Breast epithelium (tissue), 4 donors: Measurements from ENCODE around the gene RAPGEF4. TPM values are rescaled to one million over a fixed set of nuclear protein-coding genes. Genes with fewer than 3 reads are reported as not detected.

ENCODE experiments used
- DNase-seq, 2 donors: peaks; one replicate each; pipeline ENCODE4 v3.0.0-alpha.2; 2019; ENCODE audit warnings: low spot score in 2 of 2
- H3K27ac ChIP-seq, 2 donors: fragments of 200-600 bp; sonication (generic) in 1 of 2; one replicate each; pipeline ENCODE4 v1.5.1; 2016 to 2019; ENCODE audit warnings: mild to moderate bottlenecking in 1 of 2
- H3K27me3 ChIP-seq, 2 donors: fragments of 200-600 bp; sonication (generic) in 1 of 2; one replicate each; pipeline versions ENCODE4 v1.5.1 to v1.6.0; 2017 to 2019; ENCODE audit warnings: control low read depth in 1 of 2, mild to moderate bottlenecking in 1 of 2
- H3K36me3 ChIP-seq: fragments of 200-600 bp; one replicate; pipeline ENCODE4 v1.5.1; 2019
- H3K4me1 ChIP-seq, 2 donors: fragments of 200-600 bp; sonication (generic); one replicate each; pipeline ENCODE4 v1.5.1; 2016 to 2019; ENCODE audit warnings: control low read depth in 1 of 2
- H3K4me3 ChIP-seq, 3 donors: fragments of 200-600 bp; sonication (generic); 1 replicate in 2 of 3; 2 replicates in 1 of 3; pipeline ENCODE4 v1.5.1; 2016 to 2019; ENCODE audit warnings: mild to moderate bottlenecking in 3 of 3, moderate library complexity in 2 of 3
- H3K9me3 ChIP-seq, 2 donors: fragments of 200-600 bp; sonication (generic) in 1 of 2; one replicate each; pipeline ENCODE4 v1.5.1; 2016 to 2019; ENCODE audit warnings: control low read depth in 1 of 2
- CTCF ChIP-seq, 3 donors: fragments of 450-650 bp; IDR thresholded peaks; one replicate each; pipeline ENCODE4 v1.5.1; 2016 to 2017; ENCODE audit warnings: antibody characterized with exemption in 3 of 3, mild to moderate bottlenecking in 3 of 3, moderate library complexity in 3 of 3
- POLR2A ChIP-seq: fragments of 450-650 bp; IDR thresholded peaks from one replicate; pipeline ENCODE4 v1.6.1; 2016; ENCODE audit warnings: antibody characterized with exemption, mild to moderate bottlenecking, moderate library complexity
- POLR2AphosphoS5 ChIP-seq, 3 donors: sonication (generic); formaldehyde crosslinking; IDR thresholded peaks; one replicate each; pipeline ENCODE4 v1.6.1; 2017; ENCODE audit warnings: antibody characterized with exemption in 3 of 3
- intact Hi-C: fragments of 100-400 bp; cut with DNase I; formaldehyde crosslinking; loops from one replicate; pipeline ENCODE4 v1.15.1; 2023; ENCODE audit warnings: low total_unique reads
- total RNA-seq, 3 donors: library from RNA; depleted of rRNA; stranded (reverse); fragments of >200 nt; gene quantifications; one replicate each; pipeline ENCODE4 v1.1.0, GENCODE V29; 2016

Gene RAPGEF4
- total RNA-seq, 3 donors from 2014 or later, result 7.7 to 12.8 (median 11.6) TPM

- Histone ChIP-seq H3K36me3 (no peaks in the 10 kb centered on the region), H3K4me3 (no peak overlapping the region), H3K4me1 (no peaks in the 10 kb centered on the region), H3K27ac (no peak overlapping the region), H3K9me3 (no peaks in the 10 kb centered on the region), H3K27me3 (no peaks in the 10 kb centered on the region)
- TF ChIP-seq POLR2AphosphoS5 (IDR thresholded peaks at IDR 0.05) (no peak), CTCF (IDR thresholded peaks at IDR 0.05) (no peak), POLR2A (no peak)
- intact Hi-C loops, result no loop called here
- no peak for DNase-seq
Measured at GRCh38 chr2:172889768-172890430, 154.3 kb downstream of the RAPGEF4 start.

GRCh38 chr2:172893111-172893510, 157.5 kb downstream of the RAPGEF4 start:
- Histone ChIP-seq H3K4me1 (no peaks in the 10 kb centered on the region), H3K9me3 (no peaks in the 10 kb centered on the region), H3K4me3 (no peak overlapping the region), H3K36me3 (no peaks in the 10 kb centered on the region), H3K27ac (no peak overlapping the region), H3K27me3 (no peaks in the 10 kb centered on the region)
- intact Hi-C loops, result no loop called here
- no peak for DNase-seq
- no peak for TF ChIP-seq CTCF (IDR thresholded peaks at IDR 0.05)

GRCh38 chr2:172893671-172894070, 158.0 kb downstream of the RAPGEF4 start:
- Histone ChIP-seq H3K4me1 (no peaks in the 10 kb centered on the region), H3K9me3 (no peaks in the 10 kb centered on the region), H3K27ac (no peak overlapping the region), H3K4me3 (no peak overlapping the region), H3K36me3 (no peaks in the 10 kb centered on the region), H3K27me3 (no peaks in the 10 kb centered on the region)
- no peak for DNase-seq
- no peak for TF ChIP-seq CTCF (IDR thresholded peaks at IDR 0.05)
- intact Hi-C loops, result no loop called here

- H3K4me3 ChIP-seq, result no peak overlapping the region
- no peaks in the 10 kb centered on the region for H3K9me3 ChIP-seq
- no peaks in the 10 kb centered on the region for H3K27me3 ChIP-seq
- H3K27ac ChIP-seq, result no peak overlapping the region
- H3K36me3 ChIP-seq, result no peaks in the 10 kb centered on the region
- TF ChIP-seq POLR2AphosphoS5 (IDR thresholded peaks at IDR 0.05) (no peak), CTCF (IDR thresholded peaks at IDR 0.05) (no peak), POLR2A (no peak)
- no peak for DNase-seq
- intact Hi-C loops, result no loop called here
- H3K4me1 ChIP-seq, result no peaks in the 10 kb centered on the region
Measured at GRCh38 chr2:172894689-172895387, 159.2 kb downstream of the RAPGEF4 start.

- Histone ChIP-seq H3K27me3 (no peaks in the 10 kb centered on the region), H3K4me1 (no peaks in the 10 kb centered on the region), H3K9me3 (no peaks in the 10 kb centered on the region), H3K4me3 (no peak overlapping the region), H3K27ac (no peak overlapping the region), H3K36me3 (no peaks in the 10 kb centered on the region)
- no peak for DNase-seq
- intact Hi-C loops, result no loop called here
- no peak for TF ChIP-seq POLR2A
Measured at GRCh38 chr2:172896661-172897081, 161.0 kb downstream of the RAPGEF4 start.
